OCI-LY3 (cell line): ENCODE measurements around the gene NCK2.

ENCODE experiments used
- H2AFZ ChIP-seq: fragments of 200-600, 300-600 bp; shearing (Covaris generic); 2 replicates; pipeline ENCODE4 v1.6.0; 2014; ENCODE audit warnings: antibody characterized with exemption, low read depth, low read length
- H3K27ac ChIP-seq: fragments of 200-600, 300-600 bp; sonication (generic); 2 replicates; pipeline ENCODE4 v1.5.1; 2014; ENCODE audit warnings: mild to moderate bottlenecking, low read length, moderate library complexity, mixed read lengths
- H3K27me3 ChIP-seq: fragments of 200-600, 300-600 bp; sonication (generic); 2 replicates; pipeline ENCODE4 v1.6.1; 2014; ENCODE audit warnings: low read depth, low read length, mixed read lengths
- H3K36me3 ChIP-seq: fragments of 200-600, 300-600 bp; sonication (generic); replicated peaks from 2 replicates; pipeline ENCODE3; 2014; ENCODE audit warnings: low read depth, low read length, mixed read lengths
- H3K4me1 ChIP-seq: fragments of 300-600, 200-600 bp; sonication (generic); 2 replicates; pipeline ENCODE4 v1.6.1; 2014; ENCODE audit warnings: low read length, mixed read lengths
- H3K4me2 ChIP-seq: fragments of 200-600, 300-600 bp; sonication (generic); 2 replicates; pipeline ENCODE4 v1.6.1; 2014; ENCODE audit warnings: low read length, mixed read lengths
- H3K4me3 ChIP-seq: fragments of 300-600, 200-600 bp; sonication (generic); 2 replicates; pipeline ENCODE4 v1.5.1; 2014; ENCODE audit warnings: antibody characterized with exemption, mild to moderate bottlenecking, low read length, moderate library complexity
- H3K79me2 ChIP-seq: fragments of 300-600, 200-600 bp; shearing (Covaris generic); 2 replicates; pipeline ENCODE4 v1.6.1; 2014; ENCODE audit warnings: mild to moderate bottlenecking, low read length, mixed read lengths
- H3K9ac ChIP-seq: fragments of 300-600, 200-600 bp; shearing (Covaris generic); 2 replicates; pipeline ENCODE4 v1.6.0; 2014; ENCODE audit warnings: mild to moderate bottlenecking, low read length, moderate library complexity
- H3K9me3 ChIP-seq: fragments of 200-600, 300-600 bp; shearing (Covaris generic); 2 replicates; pipeline ENCODE4 v1.6.1; 2014; ENCODE audit warnings: low read length, mixed read lengths; ENCODE audit not compliant: insufficient read depth
- H4K20me1 ChIP-seq: fragments of 200-600, 300-600 bp; sonication (generic); 2 replicates; pipeline ENCODE4 v1.6.1; 2016; ENCODE audit warnings: low read length, mixed read lengths; ENCODE audit not compliant: insufficient read depth
- EZH2phosphoT487 ChIP-seq: fragments of 200-600 bp; shearing (Covaris generic); IDR thresholded peaks from 2 replicates; pipeline ENCODE4 v1.6.1; 2018; ENCODE audit warnings: antibody characterized with exemption, mixed run types, low read depth
- TF ChIP-seq, protein P1 (sequence below): fragments of 200-600, 300-600 bp; sonication (generic); IDR thresholded peaks from 2 replicates; pipeline ENCODE4 v1.5.1; 2014; ENCODE audit warnings: antibody characterized with exemption, low read length, low read depth

NCK2 gene

DNA sequence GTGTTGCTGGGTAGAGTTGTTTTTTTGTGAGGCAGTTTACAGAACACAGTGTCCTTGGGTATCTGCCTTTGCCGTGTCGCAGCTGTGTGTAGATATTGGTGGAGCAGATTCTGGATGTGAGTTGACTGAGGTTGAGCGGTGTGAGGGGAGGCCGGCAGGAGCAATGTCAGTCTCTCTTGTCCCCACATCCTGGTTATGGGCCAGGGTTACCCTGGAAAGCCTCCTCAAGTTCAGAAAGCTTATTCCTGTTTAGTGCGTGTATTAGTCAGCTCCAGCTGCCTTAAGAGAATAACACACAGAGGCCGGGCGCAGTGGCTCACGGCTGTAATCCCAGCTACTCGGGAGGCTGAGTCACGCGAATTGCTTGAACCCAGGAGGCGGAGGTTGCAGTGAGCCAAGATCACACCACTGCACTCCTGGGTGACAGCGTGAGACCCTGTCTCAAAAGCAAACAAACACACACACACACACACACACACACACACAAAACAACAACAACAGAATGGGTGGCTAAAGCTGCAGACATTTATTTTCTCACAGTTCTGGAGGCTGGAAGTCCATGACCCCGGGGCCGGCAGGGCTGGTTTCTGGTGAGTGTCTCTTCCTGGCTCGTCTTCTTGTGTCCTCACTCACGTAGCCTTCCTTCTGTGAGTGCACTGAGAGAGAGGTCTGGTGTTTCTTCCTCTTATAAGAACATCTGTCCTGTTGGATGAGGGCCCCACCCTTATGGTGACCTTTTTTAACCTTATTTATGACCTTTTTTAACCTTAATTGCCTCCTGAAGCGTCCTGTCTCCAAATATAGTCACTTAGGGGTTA lies 5.1 kb downstream of the NCK2 start:
- Histone ChIP-seq H3K4me1 (peaks cover 24% of the 10 kb centered on the region), H3K4me3 (no peak overlapping the region), H3K27me3 (no peaks in the 10 kb centered on the region), H3K9me3 (no peaks in the 10 kb centered on the region), H3K36me3 (peaks cover 22% of the 10 kb centered on the region), H2AFZ (no peak overlapping the region), H3K4me2 (no peak overlapping the region), H3K27ac (no peak overlapping the region), H3K9ac (no peak overlapping the region), H3K79me2 (peaks cover 73% of the 10 kb centered on the region), H4K20me1 (peaks cover 81% of the 10 kb centered on the region)
- TF ChIP-seq, protein P1, sequence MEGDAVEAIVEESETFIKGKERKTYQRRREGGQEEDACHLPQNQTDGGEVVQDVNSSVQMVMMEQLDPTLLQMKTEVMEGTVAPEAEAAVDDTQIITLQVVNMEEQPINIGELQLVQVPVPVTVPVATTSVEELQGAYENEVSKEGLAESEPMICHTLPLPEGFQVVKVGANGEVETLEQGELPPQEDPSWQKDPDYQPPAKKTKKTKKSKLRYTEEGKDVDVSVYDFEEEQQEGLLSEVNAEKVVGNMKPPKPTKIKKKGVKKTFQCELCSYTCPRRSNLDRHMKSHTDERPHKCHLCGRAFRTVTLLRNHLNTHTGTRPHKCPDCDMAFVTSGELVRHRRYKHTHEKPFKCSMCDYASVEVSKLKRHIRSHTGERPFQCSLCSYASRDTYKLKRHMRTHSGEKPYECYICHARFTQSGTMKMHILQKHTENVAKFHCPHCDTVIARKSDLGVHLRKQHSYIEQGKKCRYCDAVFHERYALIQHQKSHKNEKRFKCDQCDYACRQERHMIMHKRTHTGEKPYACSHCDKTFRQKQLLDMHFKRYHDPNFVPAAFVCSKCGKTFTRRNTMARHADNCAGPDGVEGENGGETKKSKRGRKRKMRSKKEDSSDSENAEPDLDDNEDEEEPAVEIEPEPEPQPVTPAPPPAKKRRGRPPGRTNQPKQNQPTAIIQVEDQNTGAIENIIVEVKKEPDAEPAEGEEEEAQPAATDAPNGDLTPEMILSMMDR = no peak
- no peak for TF ChIP-seq EZH2phosphoT487

DNA sequence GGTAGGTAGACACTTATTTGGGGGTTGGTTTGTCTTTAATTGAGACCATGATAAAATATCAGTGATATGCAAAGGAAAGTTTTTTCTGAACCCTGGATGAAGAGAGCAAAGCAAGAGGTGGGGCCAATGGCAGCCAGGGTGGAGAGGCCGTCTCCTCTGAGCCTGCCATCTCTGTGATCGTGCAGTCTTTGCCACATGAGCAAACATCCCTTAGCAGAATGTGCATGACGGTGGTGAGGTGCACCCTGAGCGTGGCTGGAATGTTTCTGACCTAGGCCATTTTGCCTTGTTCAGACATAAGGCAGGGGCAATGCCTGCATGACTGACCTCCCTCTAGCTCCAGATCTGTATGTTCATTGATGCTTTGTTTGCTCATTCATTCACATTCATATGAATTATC lies 6.0 kb downstream of the NCK2 start:
- Histone ChIP-seq H2AFZ (no peak overlapping the region), H3K36me3 (peaks cover 22% of the 10 kb centered on the region), H3K4me3 (no peak overlapping the region), H3K4me2 (no peak overlapping the region), H4K20me1 (peaks cover 89% of the 10 kb centered on the region), H3K9me3 (no peaks in the 10 kb centered on the region), H3K9ac (no peak overlapping the region), H3K4me1 (peaks cover 33% of the 10 kb centered on the region), H3K27me3 (no peaks in the 10 kb centered on the region), H3K79me2 (peaks cover 75% of the 10 kb centered on the region), H3K27ac (no peak overlapping the region)
- TF ChIP-seq, protein P1 = no peak
- no peak for TF ChIP-seq EZH2phosphoT487

DNA sequence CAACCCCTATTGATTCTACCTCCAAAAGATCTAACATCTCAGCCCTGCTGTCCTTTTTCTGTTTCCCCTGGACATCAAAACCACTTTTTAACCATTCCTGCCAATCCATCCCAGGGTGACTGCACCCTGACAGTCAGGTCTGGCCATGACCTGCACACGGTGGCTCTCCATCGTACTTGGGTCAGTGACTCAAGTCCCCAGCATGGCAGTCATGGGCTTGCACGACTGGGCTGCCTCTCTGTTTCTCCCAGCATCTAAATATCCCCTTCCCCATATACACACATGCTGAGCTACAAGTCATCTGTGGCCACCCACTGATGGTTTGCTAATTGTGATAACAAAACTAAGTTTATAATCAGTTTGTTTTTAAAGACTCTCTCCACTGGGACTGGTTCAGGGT lies 6.6 kb downstream of the NCK2 start:
- H3K9ac ChIP-seq = no peak overlapping the region

DNA sequence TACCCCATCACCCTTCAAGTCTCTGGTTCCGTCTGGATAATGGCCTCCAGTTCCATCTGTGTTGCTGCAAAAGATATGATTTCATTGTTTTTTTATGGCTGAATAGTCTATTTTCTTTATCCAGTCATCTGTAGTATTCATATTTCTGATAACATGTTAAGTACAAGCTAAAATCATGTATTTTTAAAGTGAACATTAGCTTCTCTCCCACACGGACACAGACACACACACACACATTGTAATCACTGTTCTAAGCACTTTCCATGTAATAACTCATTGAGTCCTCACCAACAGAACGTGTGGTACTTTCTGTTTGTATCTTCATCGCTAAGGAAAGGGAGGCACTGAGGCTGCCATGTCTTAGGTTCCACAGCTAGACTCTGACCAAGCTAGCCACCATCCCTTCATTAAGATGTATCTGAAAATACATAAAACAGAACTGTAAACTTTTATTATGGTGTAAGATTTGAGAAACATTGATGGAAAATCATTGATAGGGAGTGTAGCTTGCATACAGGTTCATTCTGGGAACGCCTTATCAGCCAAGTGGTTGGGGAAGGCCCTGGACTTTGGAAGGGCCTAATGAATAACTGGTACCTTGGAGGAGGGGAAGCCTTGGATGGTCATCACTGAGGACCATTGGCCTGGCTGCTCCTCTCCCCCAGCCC lies 8.1 kb downstream of the NCK2 start:
- no peak overlapping the region for H3K4me3 ChIP-seq
- H4K20me1 ChIP-seq = peaks cover 90% of the 10 kb centered on the region
- peaks cover 10% of the 10 kb centered on the region for H3K36me3 ChIP-seq
- no peak overlapping the region for H3K4me2 ChIP-seq
- TF ChIP-seq, protein P1 = no peak
- H3K4me1 ChIP-seq = peaks cover 38% of the 10 kb centered on the region
- H3K27ac ChIP-seq = no peak overlapping the region
- no peaks in the 10 kb centered on the region for H3K9me3 ChIP-seq
- no peak overlapping the region for H2AFZ ChIP-seq
- no peak overlapping the region for H3K9ac ChIP-seq
- H3K27me3 ChIP-seq = no peaks in the 10 kb centered on the region
- peaks cover 75% of the 10 kb centered on the region for H3K79me2 ChIP-seq

More for the DNA sequence above, 6.6 kb downstream of the NCK2 start:
- H3K4me2 ChIP-seq = no peak overlapping the region
- H3K4me1 ChIP-seq = peaks cover 38% of the 10 kb centered on the region
- H3K79me2 ChIP-seq = peaks cover 75% of the 10 kb centered on the region
- H4K20me1 ChIP-seq = peaks cover 90% of the 10 kb centered on the region
- H2AFZ ChIP-seq = no peak overlapping the region
- peaks cover 22% of the 10 kb centered on the region for H3K36me3 ChIP-seq
- H3K4me3 ChIP-seq = no peak overlapping the region
- no peak for TF ChIP-seq EZH2phosphoT487
- TF ChIP-seq, protein P1 = no peak
- no peaks in the 10 kb centered on the region for H3K9me3 ChIP-seq
- H3K27me3 ChIP-seq = no peaks in the 10 kb centered on the region
- H3K27ac ChIP-seq = no peak overlapping the region
